NCI-H2196 treated with DMSO at 0.1 percent for 48 hours (cell line): Measurements from ENCODE around the gene SPDEF.

Experiments used
- DNase-seq: peaks from one replicate; lab custom pipeline; 2025; ENCODE audit not compliant: unreplicated experiment; lab: John Stamatoyannopoulos, UW

The SPDEF gene

DNA sequence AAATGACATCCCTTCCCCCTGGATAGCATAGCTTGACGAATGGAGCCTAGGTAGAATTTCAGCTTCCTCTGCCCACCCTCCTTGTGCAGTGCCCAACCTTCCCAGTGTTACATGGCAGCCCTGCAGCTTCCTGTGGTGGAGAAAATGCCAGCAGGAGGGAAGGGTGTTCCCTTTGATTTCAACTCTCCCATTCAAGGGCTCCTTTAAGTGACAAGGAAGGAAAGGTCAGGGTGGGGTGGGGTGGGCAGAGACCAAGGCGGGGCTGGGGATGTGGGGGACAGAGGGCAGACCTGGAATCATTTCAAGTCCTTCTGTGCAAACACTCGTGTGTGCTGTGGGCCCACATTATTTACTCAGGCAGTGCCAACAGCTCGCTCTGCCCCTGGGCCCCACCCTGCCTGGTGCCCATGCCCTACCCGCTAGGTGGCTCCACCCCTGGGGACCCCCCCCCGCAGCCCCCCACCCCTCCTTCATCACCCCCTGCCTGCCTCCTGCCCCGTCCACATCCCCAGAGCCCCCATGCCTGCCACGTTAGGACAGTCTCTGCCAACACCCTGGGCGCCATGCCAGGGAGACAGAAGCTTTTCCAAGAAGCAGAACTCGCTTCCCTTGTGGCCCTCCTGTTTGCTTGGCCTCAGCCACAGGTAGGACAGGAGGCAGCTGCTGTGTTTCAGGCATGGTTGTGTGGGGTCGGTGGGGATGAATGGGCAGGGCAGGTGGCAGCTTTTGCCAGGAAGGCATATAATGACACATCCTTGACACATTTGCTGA is 9.4 kb downstream of the SPDEF start:
- DNase-seq = peak; percentile 78

DNA sequence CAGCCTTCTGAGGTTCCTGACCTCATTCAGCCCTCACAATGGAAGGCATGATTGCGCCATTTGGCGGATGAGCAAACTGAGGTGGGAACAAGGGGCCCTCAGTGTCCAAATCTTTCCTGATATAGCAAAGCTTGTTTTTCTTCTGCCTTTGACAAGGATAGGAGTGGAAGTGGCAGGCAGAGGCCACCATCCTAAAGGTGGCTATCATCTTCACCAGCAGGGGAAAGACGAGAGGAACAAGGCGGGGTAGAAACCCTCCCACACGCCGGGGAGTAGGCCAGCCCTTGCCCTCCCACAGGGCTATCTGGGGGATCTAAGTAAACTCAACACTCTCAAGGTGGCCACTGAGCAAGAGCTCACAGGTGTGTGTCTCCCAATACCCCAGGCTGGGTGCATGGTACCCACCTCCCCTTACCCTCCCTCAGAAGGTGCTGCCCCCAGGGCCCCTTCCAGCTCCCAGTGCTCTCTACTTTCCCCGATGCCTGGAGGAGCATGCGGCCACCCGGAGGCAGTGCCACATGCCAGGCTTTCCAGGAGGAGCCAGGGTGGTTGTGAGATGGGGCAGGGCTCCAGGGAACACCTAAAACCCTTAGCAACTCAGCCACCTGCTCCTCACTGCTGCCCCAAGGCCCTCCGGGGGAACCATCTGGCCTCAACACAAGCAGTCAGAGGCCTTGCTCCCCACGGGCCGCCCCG is 11.2 kb downstream of the SPDEF start:
- DNase-seq = no peak

DNA sequence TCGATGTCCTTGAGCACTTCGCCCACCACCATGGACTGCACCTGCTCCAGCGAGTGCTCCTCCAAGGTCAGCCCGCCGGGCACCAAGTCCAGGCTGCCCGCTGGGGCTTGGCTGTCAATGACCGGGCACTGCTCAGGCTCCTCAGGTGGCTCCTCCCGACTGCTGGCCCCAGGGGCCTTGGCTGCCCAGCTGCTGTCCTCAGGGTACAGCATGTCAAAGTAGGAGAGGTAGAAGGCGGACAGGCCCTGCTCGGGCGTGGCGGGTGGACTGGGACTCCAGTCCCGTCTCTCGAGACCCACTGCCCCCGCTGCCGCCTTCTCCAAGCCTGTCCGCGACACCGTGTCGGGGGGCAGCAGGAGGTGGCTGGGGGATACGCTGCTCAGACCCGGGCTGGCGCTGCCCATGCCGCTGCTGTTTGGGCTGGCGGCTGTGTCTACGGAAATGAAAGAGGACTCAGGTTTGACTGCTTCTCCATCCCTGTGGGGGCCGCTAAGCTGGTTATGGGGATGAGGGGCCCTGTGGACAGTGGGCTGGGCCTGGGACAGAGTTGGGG is 12.0 kb downstream of the SPDEF start:
- no peak for DNase-seq

DNA sequence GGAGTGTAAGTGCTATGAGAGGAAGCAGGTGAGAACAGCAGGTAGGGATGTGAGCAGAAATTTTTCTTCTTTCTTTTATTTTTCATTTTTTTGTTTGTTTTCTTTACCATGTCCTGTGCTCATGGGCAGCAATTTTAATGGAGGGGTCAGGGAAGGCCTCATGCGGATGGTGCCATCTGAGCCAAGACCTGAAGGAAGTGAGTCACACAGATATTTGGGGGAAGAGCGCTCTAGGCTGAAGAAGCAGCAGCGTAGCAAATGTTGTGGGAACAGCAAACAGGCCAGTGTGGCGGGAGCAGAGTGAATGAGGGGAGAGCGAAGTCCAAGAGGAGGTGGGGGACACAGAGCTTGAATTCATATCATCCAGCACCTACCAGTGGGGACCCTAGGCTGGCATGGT is 12.7 kb downstream of the SPDEF start:
- no peak for DNase-seq

DNA sequence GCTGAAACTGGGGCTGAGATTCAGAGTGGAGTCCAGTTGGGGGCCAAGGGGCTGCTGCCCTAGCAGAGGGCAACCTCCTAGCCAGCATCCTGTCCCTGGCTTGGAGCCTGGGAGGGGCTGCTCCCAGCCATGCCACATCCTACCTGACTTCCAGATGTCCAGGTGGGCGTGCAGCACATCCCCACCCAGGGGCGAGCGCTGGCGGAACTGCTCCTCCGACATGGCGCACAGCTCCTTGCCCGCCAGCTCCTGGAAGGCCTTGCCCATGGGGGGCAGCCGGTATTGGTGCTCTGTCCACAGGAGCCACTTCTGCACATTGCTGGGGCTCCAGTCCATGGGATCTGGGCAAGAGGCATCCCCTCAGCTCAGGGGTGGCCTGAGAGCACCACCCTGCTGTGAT is 15.3 kb downstream of the SPDEF start:
- no peak for DNase-seq

DNA sequence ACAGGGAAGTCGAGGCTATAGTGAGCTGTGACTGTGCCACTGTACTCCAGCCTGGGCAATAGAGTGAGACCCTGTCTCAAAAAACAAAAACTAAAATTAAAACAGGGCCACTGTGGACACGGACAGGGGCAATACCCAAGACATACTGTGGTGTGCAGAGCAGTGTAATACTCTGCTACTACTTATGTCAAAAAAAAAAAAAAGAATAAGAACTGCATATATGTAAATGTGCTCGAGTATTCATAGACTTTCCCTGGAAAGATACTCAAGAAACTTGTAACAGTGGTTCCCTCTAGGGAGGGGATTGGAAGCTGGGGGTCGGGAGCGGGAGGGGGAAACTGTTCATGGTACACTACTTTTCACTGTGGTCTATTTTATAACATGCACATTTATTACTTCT is 15.9 kb downstream of the SPDEF start:
- DNase-seq = no peak

DNA sequence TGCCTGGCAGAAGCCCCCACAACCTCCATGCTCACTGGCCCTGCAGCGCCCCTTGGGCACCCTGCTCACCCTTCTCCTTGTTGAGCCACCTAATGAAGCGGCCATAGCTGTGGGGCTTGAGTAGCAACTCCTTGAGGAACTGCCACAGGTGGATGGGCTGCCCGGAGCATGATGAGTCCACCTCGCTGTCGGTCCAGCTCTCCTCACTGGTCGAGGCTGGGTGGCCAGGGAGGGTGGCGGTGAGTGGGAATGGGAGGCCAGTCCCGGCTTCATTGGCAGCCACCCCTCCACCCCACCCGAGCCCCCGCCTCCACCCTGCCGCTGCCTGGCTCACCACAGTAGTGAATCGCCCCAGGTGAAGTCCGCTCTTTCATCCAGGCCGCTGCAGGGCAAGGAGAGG is 16.9 kb downstream of the SPDEF start:
- DNase-seq = no peak

DNA sequence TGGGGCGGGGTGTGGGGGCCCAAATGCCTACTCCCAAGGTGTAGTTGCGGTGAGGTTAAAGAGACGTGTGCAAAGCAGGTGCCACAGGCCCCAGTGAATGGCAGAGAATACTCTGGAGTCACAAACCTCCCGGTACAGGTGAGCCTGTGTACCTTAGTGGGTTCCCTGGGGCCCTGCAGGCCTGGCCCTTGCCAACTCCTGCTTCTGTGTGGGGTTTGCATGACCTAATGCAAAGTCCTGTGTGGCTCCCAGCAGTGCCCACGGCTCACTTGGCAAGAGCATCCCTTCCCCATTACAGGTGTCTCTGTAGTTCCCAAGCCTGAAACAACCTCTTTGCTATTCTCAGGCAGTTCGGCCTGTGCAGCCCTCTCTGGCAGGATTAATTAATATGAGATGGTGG is 17.5 kb downstream of the SPDEF start:
- DNase-seq = no peak

DNA sequence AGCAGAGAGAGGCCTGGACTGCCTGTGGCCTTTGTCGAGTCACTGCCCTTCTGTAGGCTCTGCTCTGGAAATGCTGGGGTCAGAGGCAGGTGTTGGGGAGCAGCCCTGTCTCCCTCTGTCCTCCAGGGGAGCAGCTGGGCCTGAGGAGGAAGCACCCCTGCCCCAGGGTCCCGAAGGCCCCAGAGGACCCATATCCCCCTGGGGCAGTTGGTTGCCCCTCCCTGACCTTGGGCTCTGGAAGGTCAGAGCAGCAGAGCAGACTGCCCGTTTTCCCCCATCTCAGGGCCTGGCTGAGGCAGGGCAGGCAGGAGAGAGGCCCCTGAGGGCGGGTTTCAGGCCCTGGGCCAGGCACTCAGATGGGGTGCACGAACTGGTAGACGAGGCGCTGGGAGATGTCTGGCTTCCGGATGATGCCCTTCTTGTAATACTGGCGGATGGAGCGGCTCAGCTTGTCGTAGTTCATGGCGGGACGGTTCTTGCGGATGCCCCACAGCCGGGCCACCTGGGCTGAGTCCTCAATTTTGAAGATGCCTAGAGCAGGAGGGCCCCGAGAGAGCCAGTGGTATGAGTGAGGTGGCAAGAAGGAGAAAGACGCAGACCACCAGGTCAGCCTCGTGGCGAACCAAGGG is 18.1 kb downstream of the SPDEF start:
- no peak for DNase-seq

DNA sequence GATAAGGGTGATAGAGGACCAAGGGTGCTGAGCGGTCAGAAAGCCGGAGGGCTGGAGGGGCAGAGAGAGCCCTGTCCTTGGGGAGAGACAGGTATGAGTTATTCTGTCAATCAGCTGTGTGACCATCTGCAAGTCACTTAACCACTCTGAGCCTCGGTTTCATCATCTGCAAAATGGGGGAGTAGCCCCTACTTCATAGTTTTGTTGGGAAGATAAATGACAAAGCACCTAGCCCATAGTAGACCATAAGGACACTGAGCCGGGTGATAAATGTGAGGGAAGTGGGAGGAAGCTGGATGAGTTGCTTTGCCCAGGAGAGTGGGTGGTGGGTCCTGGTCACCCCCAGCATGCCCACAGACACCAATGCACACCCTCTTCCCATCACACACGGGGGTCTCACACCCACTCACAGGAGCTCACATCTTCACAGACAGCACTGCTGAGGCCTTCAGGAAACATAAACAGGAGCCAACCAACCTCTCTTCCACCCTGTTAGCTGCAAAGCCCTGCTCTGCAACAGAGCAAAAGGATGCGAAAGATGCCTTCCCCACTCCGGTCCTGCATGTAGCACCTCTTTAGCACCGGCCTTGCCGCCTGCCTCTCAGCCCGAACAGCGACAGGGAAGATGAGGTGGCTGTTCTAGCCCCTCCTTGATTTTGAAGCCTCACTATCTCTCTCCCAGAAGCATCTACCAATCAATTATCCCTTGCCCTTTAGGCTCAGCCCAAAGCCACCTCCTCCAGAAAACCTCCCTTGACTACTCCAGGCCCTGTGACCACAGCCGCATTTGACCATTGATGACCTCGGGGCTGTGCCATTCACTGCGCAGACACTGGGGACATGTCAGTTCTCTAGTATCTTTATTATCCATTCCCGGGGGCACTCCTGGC is 18.9 kb downstream of the SPDEF start:
- no peak for DNase-seq

DNA sequence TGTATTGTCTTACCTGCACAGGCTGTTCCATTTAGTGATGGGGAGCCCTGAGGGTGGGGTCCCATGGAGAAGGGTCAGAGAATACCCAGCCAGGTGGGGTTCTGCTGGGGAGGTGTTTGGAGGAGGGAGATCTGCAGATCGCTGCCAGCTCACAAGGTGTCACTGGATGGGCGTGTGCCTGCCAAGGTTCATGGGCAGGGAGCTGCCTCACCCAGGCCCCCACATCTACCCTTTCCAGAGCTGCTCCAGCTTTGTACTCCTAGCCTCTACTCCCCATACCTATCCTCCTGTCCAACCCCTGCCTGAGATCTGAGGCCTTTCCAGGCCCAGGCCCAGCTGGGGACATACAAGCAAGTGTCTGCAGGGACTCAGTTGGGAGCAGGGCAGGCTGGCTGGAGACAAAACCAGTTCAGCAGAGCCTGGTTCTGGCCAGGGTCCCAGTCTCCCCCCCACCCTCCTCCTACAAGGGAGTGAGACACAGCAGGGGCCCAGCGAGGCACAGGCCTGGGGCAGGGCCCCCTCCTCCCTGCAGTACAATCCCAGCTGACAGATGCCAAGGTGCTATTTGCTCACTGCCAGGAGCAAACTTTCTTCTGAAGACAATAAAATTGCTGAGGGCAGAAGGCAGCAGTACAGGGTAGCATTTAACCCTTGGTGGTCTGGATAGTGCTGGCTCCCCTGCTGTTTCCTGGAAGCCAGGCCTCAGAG is 19.7 kb downstream of the SPDEF start:
- DNase-seq = peak; percentile 22

DNA sequence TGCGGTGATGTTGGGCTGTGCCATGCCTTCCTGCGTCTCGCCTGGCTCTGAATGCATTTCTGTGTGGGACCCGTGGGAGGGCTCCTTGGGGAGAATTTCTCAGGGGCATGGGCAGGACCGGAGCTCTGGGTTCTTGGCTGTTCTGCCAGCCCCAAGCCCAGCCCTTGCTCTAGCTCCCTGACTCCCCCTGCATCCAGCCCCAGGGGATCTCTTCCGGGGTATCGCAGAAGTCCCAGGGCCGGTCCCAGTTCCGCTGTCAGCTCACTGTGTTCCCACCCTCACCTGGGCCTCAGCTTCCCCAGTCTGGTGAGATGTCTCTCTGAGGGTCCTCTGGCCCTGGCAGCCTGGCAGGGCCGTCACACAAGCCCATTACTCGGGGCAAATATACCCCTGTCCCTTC is 20.5 kb downstream of the SPDEF start:
- DNase-seq = no peak

DNA sequence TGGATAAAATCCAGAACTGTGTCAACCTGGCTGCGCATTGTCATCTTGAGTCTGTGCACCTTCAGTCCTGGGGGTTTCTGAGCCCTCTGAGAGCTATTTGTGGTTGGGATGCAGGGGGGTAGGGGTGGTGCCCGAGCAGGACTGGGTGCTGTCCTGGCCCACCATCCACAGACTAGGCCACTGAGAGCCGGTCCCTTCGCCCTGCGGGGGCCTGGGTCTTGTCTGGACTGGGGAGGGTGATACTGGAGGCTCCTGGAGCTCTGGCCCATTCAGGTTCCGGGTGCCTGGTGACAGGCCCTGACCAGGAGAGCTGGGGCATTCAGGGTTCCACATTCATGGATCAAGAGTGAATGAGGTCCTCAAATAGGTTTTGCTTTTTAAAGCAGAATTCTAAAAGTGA is 20.9 kb downstream of the SPDEF start:
- DNase-seq = no peak

DNA sequence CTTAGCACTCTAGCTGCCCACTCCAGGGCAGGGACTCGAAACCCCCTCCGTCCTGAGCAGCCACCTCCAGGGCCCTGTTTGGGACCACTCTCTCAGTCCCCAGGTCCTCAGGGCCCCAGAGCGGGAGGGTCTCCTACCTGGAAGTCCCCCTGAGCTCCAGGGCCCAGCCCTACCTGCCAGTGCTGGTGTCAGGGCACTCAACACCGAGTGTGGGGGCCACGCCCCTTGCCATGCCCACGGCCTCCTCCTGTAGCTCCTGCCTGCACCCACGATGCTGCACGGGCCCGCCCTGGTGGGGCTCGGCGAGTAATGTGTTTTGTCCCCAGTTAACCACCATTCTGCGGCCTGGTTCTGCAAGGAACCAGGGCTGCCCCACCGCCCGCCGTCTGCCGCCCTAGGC is 21.5 kb downstream of the SPDEF start:
- no peak for DNase-seq

DNA sequence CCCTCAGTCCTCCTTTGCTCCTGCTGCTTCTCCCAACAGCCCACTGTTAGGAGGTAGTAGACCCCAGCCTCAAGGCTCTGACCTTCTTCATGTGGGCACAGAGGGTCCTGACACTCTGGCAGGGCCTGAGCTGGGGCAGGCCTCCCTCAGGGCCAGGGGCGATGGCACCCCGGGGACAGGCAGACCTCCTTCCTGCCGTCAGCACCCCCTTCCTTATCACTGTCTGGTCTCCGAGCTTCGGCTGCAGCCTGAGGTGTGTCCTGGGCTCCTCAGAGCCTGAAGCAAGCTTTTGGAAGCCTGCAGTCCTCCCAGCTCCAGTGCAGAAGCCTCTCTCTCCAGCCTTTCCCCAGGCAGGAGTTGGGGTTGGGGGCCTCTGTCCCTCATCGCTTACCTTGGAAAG is 22.0 kb downstream of the SPDEF start:
- no peak for DNase-seq

DNA sequence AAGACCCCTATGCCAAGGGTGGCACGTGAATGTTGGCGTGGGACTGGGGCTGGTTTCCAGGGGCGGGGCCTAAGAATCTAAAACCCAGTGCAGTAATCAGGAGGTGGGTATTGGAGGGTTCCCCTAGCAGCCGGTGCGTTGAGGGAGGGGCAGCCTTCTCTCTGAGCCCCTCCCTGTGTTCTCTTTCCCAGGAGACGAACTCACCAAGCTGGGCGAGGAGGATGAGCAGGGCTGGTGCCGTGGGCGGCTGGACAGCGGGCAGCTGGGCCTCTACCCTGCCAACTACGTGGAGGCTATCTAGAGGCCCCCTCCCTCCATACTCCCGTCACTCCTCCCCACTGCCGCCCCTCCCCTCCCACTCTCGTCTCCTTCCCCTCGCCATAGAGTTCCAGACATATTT is 23.9 kb downstream of the SPDEF start:
- no peak for DNase-seq

DNA sequence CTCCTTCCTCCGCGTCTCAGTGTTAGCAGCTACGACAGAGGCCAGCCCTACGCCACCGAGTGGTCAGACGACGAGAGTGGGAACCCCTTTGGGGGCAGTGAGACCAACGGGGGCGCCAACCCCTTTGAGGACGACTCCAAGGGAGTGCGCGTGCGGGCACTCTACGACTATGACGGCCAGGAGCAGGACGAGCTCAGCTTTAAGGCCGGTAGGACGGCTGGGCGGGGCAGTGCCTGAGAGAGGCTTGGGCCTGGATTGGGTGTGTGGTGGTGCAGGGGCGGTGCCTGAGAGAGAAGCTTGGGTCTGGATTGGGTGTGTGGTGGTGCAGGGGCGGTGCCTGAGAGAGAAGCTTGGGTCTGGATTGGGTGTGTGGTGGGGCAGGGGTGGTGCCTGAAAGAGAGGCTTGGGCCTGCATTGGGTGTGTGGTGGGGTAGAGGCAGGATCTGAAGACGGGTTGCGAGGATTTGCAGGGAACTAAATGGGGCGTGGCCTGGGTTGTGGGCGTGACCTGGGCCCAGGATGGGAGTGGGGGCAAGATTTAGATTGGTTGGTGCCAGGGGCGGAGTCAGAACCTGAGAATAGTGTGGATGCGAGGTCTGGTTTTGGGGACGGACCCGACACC is 24.4 kb downstream of the SPDEF start:
- DNase-seq = peak; percentile 11

DNA sequence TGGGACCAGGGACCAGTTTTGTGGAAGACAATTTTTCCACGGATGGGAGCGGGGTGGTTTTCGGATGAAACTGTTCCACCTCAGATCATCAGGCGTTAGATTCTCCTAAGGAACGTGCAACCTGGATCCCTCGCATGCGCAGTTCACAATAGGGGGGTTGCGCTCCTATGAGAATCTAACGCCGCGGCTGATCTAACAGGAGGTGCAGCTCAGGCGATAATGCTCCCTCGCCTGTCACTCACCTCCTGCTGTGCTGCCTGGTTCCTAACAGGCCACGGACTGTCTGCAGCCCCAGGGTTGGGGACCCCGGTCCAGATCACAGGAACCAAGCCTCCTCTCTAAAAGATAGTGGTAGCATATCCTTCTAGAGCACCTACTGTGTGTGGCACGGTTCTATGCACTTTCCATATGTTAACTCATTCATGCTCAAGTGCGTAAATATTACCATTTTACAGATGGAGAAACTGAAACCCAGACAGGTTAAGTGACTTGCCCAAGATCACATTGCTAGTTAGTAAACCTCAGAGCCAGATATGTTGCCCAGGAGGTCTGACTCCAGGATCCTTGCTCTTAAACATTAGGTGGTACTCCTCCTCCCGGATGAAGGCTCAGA is 25.3 kb downstream of the SPDEF start:
- DNase-seq = no peak

DNA sequence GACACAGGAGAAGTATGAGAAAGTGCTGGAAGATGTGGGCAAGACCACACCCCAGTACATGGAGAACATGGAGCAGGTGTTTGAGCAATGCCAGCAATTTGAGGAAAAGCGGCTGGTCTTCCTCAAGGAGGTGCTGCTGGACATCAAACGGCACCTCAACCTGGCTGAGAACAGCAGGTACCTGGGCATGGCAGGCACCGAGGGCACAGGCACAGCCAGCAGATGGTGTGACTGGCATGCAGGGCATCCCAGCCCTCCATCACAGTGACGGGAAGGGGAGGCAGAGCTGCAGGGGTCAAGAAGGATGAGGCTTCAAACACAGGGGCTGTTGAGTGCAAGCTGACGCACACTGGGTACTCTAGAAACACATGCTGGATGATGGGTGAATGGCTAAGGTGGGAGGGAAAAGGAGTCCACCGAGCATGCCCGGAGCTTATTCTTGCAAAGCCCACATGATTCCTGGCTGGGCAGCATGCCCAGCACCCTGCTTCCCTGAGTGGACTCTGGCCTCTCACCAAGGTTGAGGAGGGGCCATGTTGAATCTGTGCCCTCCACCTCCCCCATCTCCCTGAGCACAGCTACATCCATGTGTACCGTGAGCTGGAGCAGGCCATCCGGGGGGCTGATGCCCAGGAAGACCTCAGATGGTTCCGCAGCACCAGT is 26.3 kb downstream of the SPDEF start:
- peak; percentile 63 for DNase-seq
